NCI-H1105 (cell line): ENCODE measurements around the gene NAALADL2.
"Not testable (repeated sequence)": the region's sequence is repeated elsewhere in the genome, so short reads cannot be mapped to it uniquely, and the experiment has no call there.

Source experiments
- DNase-seq: peaks from one replicate; lab custom pipeline; 2025; lab: John Stamatoyannopoulos, UW

The NAALADL2 gene

GRCh38 chr3:175746308-175746707 lies 887.2 kb downstream of the NAALADL2 start:
- no peak for DNase-seq

GRCh38 chr3:175748087-175748730 lies 889.1 kb downstream of the NAALADL2 start:
- DNase-seq: no peak

- DNase-seq: no peak
Observed at GRCh38 chr3:175749981-175750380, 890.8 kb downstream of the NAALADL2 start.

GRCh38 chr3:175751089-175751488 lies 892.0 kb downstream of the NAALADL2 start:
- no peak for DNase-seq

- DNase-seq: no peak
Observed at GRCh38 chr3:175763948-175764347, 904.8 kb downstream of the NAALADL2 start.

GRCh38 chr3:175764722-175765121 lies 905.6 kb downstream of the NAALADL2 start:
- no peak for DNase-seq

GRCh38 chr3:175770426-175770825 lies 911.3 kb downstream of the NAALADL2 start:
- no peak for DNase-seq

GRCh38 chr3:175777495-175777894 lies 918.4 kb downstream of the NAALADL2 start:
- DNase-seq: no peak

- DNase-seq: no peak
Observed at GRCh38 chr3:175777965-175778364, 918.8 kb downstream of the NAALADL2 start.

GRCh38 chr3:175778994-175779393 lies 919.9 kb downstream of the NAALADL2 start:
- DNase-seq: no peak

GRCh38 chr3:175787109-175787508 lies 928.0 kb downstream of the NAALADL2 start:
- not testable (repeated sequence) for DNase-seq

GRCh38 chr3:175792245-175792644 lies 933.1 kb downstream of the NAALADL2 start:
- DNase-seq: no peak

GRCh38 chr3:175798326-175798725 lies 939.2 kb downstream of the NAALADL2 start:
- DNase-seq: no peak

GRCh38 chr3:175805825-175806224 lies 946.7 kb downstream of the NAALADL2 start:
- DNase-seq: no peak

- no peak for DNase-seq
Observed at GRCh38 chr3:175807175-175807574, 948.0 kb downstream of the NAALADL2 start.

- peak; percentile 6 for DNase-seq
Observed at GRCh38 chr3:175818811-175819464, 959.8 kb downstream of the NAALADL2 start.

GRCh38 chr3:175822766-175823491 lies 963.8 kb downstream of the NAALADL2 start:
- not testable (repeated sequence) for DNase-seq

- not testable (repeated sequence) for DNase-seq
Observed at GRCh38 chr3:175825016-175825580, 966.0 kb downstream of the NAALADL2 start.

- no peak for DNase-seq
Observed at GRCh38 chr3:175826759-175827158, 967.6 kb downstream of the NAALADL2 start.

GRCh38 chr3:175829809-175830208 lies 970.7 kb downstream of the NAALADL2 start:
- not testable (repeated sequence) for DNase-seq

GRCh38 chr3:175835763-175836162 lies 976.6 kb downstream of the NAALADL2 start:
- DNase-seq: not testable (repeated sequence)

GRCh38 chr3:175836617-175837016 lies 977.5 kb downstream of the NAALADL2 start:
- DNase-seq: no peak

GRCh38 chr3:175837962-175838361 lies 978.8 kb downstream of the NAALADL2 start:
- DNase-seq: no peak
